Neural cell (in vitro differentiated cells): Measurements from ENCODE around the gene NPFFR1.

Experiments
- EZH2 ChIP-seq: fragments of 200-600, 300-800 bp; shearing (Covaris generic), sonication (generic); IDR thresholded peaks from 2 replicates; pipeline ENCODE4 v1.6.1; 2014; ENCODE audit warnings: antibody characterized with exemption, low read length, borderline replicate concordance, mild to moderate bottlenecking; ENCODE audit not compliant: insufficient read depth, poor library complexity, severe bottlenecking
- POLR2AphosphoS5 ChIP-seq: IDR thresholded peaks from 2 replicates; pipeline ENCODE4 v1.6.1; 2012
- RAD21 ChIP-seq: fragments of 450-650 bp; conservative IDR thresholded peaks from 2 replicates; pipeline ENCODE4 v1.6.1; 2014; ENCODE audit warnings: antibody characterized with exemption, mild to moderate bottlenecking, moderate library complexity
- TAF1 ChIP-seq: IDR thresholded peaks from 2 replicates; pipeline ENCODE4 v1.6.1; 2012; ENCODE audit warnings: low read depth
- TF ChIP-seq, protein P1 (sequence below): fragments of 450-650 bp; IDR thresholded peaks from 2 replicates; pipeline ENCODE4 v1.5.1; 2014; ENCODE audit warnings: antibody characterized with exemption, mild to moderate bottlenecking, moderate library complexity; ENCODE audit not compliant: poor library complexity, severe bottlenecking
- TF ChIP-seq, protein P2 (sequence below): IDR thresholded peaks from 2 replicates; pipeline ENCODE4 v1.6.1; 2012; ENCODE audit warnings: borderline replicate concordance

DNA sequence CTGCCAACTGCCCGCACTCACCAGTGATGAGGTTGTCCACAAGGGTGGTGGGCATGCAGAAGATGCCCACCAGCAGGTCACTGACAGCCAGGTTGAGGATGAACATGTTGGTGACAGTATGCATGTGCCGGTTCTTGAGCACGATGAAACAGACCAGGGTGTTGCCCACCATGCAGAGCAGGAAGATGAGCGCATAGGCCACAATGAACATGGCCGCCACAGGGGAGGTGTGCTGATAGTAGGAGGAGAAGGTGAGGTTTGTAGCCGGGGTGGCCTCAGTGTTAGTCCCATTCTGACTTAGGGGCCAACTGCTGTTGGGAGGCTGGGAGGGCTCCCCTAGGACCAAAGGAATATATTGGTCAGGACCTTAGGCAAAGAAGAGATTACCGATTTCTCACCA is 17.7 kb downstream of the NPFFR1 start:
- TF ChIP-seq, protein P1, sequence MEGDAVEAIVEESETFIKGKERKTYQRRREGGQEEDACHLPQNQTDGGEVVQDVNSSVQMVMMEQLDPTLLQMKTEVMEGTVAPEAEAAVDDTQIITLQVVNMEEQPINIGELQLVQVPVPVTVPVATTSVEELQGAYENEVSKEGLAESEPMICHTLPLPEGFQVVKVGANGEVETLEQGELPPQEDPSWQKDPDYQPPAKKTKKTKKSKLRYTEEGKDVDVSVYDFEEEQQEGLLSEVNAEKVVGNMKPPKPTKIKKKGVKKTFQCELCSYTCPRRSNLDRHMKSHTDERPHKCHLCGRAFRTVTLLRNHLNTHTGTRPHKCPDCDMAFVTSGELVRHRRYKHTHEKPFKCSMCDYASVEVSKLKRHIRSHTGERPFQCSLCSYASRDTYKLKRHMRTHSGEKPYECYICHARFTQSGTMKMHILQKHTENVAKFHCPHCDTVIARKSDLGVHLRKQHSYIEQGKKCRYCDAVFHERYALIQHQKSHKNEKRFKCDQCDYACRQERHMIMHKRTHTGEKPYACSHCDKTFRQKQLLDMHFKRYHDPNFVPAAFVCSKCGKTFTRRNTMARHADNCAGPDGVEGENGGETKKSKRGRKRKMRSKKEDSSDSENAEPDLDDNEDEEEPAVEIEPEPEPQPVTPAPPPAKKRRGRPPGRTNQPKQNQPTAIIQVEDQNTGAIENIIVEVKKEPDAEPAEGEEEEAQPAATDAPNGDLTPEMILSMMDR = no peak
- no peak for TF ChIP-seq TAF1
- no peak for TF ChIP-seq EZH2
- TF ChIP-seq, protein P2, sequence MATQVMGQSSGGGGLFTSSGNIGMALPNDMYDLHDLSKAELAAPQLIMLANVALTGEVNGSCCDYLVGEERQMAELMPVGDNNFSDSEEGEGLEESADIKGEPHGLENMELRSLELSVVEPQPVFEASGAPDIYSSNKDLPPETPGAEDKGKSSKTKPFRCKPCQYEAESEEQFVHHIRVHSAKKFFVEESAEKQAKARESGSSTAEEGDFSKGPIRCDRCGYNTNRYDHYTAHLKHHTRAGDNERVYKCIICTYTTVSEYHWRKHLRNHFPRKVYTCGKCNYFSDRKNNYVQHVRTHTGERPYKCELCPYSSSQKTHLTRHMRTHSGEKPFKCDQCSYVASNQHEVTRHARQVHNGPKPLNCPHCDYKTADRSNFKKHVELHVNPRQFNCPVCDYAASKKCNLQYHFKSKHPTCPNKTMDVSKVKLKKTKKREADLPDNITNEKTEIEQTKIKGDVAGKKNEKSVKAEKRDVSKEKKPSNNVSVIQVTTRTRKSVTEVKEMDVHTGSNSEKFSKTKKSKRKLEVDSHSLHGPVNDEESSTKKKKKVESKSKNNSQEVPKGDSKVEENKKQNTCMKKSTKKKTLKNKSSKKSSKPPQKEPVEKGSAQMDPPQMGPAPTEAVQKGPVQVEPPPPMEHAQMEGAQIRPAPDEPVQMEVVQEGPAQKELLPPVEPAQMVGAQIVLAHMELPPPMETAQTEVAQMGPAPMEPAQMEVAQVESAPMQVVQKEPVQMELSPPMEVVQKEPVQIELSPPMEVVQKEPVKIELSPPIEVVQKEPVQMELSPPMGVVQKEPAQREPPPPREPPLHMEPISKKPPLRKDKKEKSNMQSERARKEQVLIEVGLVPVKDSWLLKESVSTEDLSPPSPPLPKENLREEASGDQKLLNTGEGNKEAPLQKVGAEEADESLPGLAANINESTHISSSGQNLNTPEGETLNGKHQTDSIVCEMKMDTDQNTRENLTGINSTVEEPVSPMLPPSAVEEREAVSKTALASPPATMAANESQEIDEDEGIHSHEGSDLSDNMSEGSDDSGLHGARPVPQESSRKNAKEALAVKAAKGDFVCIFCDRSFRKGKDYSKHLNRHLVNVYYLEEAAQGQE = no peak
- no peak for TF ChIP-seq POLR2AphosphoS5
- no peak for TF ChIP-seq RAD21
